Hypothalamus (tissue), 51 donors: ENCODE data around the gene LIMS2.

Experiments
- DNase-seq, 51 donors: peaks; one replicate each; lab custom pipeline; 2025; lab: John Stamatoyannopoulos, UW

Gene LIMS2

DNA sequence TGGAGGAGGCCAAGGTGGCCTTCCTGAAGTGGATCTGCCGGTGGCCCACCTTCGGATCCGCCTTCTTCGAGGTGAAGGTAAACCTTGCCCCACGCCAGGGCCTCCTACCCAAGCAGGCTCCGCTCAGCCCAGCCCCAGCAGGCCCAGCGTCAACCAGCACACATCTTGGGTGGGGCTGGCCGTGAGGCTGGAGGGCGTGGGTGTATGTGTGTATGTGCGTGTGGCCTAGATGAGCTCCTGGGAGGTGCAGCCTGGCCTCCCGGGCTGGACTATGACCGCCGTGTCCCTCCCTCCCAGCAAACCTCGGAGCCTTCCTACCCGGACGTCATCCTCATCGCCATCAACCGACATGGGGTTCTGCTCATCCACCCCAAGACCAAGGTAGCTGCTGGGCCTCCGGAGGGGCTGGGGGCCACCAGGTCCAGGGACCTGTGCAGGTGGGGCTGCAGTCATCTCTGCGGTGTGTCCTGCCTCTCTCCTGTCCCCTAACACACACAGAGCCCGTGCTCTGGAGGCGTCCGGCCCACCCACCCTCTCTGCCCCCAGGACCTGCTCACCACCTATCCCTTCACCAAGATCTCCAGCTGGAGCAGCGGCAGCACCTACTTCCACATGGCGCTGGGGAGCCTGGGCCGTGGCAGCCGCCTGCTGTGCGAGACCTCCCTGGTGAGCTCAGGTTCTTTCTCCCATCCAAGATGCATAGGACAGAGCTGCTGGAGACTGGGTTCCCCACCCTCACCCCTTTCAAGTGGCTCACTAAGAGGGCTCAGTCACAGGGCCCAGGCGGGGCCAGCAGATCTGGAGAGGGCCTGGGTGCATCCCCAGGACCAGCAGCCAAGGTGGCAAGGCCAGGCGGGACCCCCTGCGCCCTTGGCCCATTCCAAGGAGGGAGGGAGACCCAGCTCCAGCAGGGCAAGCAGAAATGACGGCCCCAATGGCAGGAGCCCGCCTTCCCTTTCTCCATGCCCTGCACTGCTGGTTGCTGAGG lies 38.8 kb downstream of the LIMS2 start:
- DNase-seq = no peak

DNA sequence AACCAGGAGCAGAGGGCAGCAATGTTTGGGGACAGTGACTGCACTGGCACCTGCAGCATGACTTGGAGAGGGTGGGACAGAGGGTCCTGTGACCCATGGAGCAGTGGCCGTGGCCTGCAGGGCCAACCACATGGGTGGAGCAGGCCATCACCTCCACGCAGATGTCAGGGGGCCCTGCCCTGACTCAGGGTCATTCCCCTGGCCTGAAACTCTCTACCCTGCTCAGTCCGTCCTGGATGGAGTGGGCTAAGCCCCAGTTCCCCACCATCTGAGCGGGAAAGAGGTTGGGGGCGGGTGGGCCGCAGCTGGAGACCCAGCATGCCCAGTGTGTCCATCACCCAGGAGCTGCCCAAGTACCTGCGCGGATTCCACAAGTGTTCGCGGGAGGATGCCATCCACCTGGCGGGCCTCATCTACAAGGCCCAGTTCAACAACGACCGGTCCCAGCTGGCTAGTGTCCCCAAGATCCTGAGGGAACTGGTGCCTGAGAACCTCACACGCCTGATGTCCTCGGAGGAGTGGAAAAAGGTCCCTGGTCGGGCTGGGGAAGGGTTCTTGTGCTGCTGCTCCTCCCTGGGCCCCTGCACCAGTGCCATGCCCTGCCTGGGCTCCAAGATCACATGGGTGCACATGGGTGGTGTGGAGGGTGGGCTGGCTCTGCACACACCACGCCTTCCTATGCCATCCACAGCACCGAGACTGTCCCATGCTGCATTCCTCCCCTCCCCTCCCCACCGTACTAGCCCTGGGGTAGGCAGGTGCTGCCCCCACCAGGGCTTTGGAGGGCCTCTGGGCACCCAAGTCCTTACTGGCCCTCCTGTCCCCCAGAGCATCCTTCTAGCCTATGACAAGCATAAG lies 39.7 kb downstream of the LIMS2 start:
- no peak for DNase-seq

GRCh38 chr2:127634626-127635379 lies 40.5 kb downstream of the LIMS2 start:
- no peak for DNase-seq

- peak in 5 of 51 donors; percentile 13 to 21 (median 15) for DNase-seq
Measured at GRCh38 chr2:127634066-127634617, 41.2 kb downstream of the LIMS2 start.

DNA sequence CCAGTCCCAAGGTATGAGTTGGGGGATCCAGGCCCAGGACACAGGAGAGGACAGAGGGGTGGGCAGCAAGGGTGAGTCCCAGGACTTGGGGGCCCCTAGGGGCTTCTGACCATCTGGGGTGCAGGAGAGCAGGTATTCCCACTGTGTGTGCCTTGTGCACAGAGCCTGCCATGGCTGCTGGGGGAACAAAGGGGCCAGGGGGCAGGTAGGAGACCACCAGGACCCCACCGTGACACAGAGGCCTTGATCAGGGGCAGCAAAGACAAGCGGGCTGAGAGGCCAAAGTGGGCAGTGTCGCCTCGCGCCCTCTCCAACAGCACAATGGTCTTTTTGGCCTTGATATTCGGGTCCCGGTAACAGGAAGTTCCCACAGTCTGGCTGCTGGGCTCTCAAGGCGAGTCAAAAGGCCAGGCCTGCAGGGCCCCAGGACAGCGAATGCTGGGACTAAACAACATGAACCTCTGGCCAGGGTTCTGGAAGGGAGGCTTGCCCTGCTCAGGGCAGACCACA lies 41.7 kb downstream of the LIMS2 start:
- no peak for DNase-seq

DNA sequence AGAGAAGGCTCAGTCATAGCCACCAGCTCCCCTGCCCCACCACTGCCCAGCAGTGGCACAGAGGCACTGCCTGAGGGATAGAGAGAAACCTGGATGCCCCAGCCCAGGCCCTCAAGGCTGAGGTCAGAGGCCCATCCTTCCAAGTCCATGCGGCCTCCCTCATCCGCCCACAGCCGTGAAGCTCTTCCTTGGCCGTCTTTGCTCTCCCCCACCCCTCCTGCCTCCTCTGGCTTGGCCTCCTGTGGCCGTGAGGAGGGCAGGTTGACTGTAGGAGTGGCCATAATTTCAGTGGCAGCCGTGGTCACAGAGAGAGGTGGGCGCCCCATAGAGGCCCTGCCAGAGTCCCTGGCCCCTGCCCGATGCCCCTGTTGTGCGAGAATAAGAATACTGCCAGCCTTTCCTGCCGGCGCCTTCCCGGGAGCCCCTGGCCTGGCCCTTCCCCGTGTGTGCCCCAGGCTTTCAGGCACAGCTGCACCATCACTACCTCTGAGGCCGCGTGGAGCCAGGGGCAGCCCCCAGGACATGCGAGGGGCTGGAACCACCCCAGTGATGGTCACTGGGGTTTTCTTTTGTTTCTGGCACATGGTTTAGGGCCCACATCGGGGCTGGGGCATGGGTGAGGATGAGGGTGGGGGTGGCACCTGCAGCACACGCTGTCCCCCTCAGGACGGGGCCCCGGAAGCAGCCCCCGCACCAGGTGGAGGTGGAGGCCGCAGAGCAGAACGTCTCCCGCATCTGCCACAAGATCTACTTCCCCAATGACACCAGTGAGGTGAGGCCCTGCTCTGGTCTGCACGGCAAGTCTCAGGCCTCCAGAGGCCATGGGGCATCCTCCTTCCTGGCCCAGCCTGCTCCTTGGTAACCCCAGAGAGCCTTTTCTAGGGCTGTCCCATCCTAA lies 42.5 kb downstream of the LIMS2 start:
- DNase-seq = no peak

DNA sequence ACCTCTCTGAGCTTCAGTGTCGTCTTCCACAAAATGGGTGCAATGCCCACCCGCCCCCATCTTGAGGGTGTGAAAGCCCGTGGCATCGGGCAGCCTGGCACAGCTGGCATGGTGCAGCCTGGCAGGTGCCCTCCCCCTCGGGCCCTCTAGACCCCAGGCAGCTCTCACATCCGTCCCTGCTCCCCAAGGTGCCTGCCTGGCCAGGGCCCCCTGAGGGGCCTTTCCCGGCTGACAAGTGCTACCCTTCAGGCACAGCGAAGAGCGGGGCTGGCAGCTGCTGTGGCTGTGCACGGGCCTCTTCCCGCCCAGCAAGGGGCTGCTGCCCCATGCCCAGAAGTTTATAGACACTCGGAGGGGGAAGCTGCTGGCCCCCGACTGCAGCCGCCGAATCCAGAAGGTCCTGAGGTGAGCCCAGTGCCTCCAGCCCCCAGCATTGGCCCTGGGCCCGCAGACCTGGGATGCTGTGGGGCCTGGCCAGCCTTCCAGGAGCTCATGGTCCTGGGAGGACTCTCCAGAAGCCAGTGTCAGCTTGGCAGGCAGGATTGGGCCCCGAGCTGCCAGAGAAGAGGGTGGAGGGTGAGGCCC lies 43.2 kb downstream of the LIMS2 start:
- DNase-seq = no peak

GRCh38 chr2:127631541-127631996 lies 43.8 kb downstream of the LIMS2 start:
- DNase-seq = no peak

DNA sequence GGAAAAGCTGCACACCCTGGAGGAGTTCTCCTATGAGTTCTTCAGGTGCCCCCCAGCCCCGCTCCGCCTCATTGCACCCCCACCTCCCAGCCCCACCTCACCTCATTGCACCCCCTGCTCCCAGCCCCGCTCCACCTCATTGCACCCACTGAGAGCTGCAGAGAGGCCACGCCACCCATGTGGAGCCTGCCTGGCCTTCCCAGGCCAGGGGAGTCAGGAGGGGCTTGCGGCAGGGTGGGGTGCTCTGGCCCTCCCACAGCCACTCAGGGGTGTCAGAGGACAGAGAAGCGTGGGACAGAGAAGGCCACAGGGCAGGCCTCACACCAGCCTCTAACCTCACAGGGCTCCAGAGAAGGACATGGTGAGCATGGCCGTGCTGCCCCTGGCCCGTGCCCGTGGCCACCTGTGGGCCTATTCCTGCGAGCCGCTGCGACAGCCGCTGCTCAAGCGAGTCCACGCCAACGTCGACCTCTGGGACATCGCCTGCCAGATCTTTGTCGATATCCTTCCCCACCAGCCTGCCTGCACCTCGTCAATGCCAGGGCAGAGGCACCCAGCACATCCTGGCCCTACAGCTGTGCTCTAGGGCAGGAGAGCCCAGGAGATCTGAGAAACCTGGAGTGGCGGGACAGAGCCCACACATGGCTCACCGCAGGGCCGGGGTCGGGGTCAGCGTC lies 44.3 kb downstream of the LIMS2 start:
- no peak for DNase-seq

DNA sequence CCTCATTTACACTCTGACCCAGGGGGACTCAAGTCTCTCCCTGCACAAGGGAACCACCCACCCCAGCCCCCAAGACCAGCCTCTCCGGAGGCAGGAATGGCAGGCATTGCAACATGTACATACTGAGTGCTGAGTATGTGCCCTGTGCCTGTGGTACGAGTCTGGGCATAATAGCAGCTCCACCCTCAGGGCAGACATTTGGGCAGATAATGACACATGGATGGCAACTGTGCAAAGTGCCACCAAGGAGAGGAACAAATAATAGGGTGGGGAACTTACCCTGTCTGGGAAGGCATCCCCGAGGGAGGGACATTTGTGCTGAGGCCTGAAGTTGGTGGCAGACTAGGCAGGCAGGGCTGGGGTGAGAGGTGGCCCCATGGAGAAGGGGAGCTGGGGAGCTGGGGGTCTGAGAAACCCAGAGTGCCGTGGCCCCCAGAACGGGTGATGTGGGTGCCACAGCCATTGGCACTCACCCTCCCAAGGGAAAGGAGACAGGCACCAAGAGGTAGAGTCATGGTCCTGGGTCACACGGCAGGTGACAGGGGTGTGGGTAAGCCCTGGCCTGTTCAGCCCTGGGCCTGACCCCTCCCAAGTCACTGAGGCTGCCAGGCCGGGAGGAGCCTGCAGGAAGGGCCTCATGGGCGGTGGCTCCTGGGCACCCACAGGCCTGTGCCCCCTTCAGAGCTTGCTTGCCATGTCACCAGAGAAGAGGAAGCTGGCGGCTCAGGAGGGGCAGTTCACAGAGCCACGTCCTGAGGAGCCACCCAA lies 45.0 kb downstream of the LIMS2 start:
- no peak for DNase-seq

- DNase-seq = no peak
Measured at GRCh38 chr2:127629637-127630036, 45.7 kb downstream of the LIMS2 start.

GRCh38 chr2:127628767-127629614 lies 46.3 kb downstream of the LIMS2 start:
- no peak for DNase-seq

- DNase-seq = no peak
Measured at GRCh38 chr2:127627740-127628571, 47.4 kb downstream of the LIMS2 start.

- no peak for DNase-seq
Measured at GRCh38 chr2:127626917-127627739, 48.2 kb downstream of the LIMS2 start.

DNA sequence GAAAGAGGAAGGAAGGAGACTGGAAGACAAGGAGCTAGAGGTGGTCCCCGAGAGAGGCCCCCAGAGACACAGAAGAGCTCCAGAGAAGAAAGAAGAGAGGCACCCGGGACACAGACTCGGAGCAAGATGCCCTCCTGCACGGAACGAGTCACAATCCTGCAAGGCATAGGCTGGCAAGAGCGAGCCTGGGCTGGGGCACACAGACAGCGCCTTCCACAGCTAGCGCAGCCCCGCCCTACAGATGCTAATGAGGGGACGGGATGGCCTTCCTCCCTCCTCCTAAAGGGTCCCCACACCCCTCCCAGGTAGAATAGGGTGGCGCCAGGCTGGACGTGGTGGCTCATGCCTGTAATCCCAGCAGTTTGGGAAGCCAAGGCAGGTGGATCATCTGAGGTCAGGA lies 49.2 kb downstream of the LIMS2 start:
- DNase-seq = no peak
